Hepatocyte (in vitro differentiated cells): Measurements from ENCODE around the gene MFRP. TPM values are rescaled to one million over a fixed set of nuclear protein-coding genes. Genes with fewer than 3 reads are reported as not detected.

Source experiments
- DNase-seq: peaks from one replicate; pipeline ENCODE4 v3.0.0-alpha.2; 2016; ENCODE audit warnings: low spot score
- H2AFZ ChIP-seq: fragments of 200-600 bp; sonication (generic); 2 replicates; pipeline ENCODE4 v1.6.0; 2016; ENCODE audit warnings: antibody characterized with exemption, mild to moderate bottlenecking
- H3K27ac ChIP-seq: fragments of 200-600 bp; sonication (generic); 2 replicates; pipeline ENCODE4 v1.5.1; 2016; ENCODE audit warnings: mild to moderate bottlenecking
- H3K27me3 ChIP-seq: fragments of 200-600 bp; sonication (generic); 2 replicates; pipeline ENCODE4 v1.6.1; 2016
- H3K36me3 ChIP-seq: fragments of 200-600 bp; sonication (generic); replicated peaks from 2 replicates; pipeline ENCODE4 v1.5.1; 2016; ENCODE audit warnings: low read depth; ENCODE audit not compliant: insufficient read depth
- H3K4me1 ChIP-seq: fragments of 200-600 bp; sonication (generic); 2 replicates; pipeline ENCODE4 v1.5.1; 2016; ENCODE audit warnings: mild to moderate bottlenecking, moderate library complexity; ENCODE audit not compliant: insufficient read depth
- H3K4me2 ChIP-seq: fragments of 200-600 bp; sonication (generic); 2 replicates; pipeline ENCODE4 v1.6.0; 2016
- H3K4me3 ChIP-seq: fragments of 200-600 bp; sonication (generic); 2 replicates; pipeline ENCODE4 v1.5.1; 2016; ENCODE audit warnings: mild to moderate bottlenecking
- H3K79me2 ChIP-seq: fragments of 200-600 bp; sonication (generic); 2 replicates; pipeline ENCODE4 v1.6.0; 2017; ENCODE audit warnings: mild to moderate bottlenecking
- H3K9me2 ChIP-seq: fragments of 200-600 bp; sonication (generic); replicated peaks from 2 replicates; pipeline ENCODE4 v1.6.0; 2017; ENCODE audit warnings: mild to moderate bottlenecking; ENCODE audit not compliant: insufficient read depth
- H3K9me3 ChIP-seq: fragments of 200-600 bp; sonication (generic); 2 replicates; pipeline ENCODE4 v1.5.1; 2016; ENCODE audit warnings: low read depth, mild to moderate bottlenecking
- H4K20me1 ChIP-seq: fragments of 200-600 bp; sonication (generic); 2 replicates; pipeline ENCODE4 v1.6.0; 2016; ENCODE audit warnings: mild to moderate bottlenecking; ENCODE audit not compliant: insufficient read depth, poor library complexity, severe bottlenecking
- CTCF ChIP-seq: fragments of 200-600 bp; sonication (generic); IDR thresholded peaks from 2 replicates; pipeline ENCODE4 v1.5.1; 2016; ENCODE audit warnings: antibody characterized with exemption, mild to moderate bottlenecking; ENCODE audit not compliant: poor library complexity
- EZH2 ChIP-seq: fragments of 200-600 bp; sonication (generic); IDR thresholded peaks from 2 replicates; pipeline ENCODE4 v1.6.1; 2016; ENCODE audit warnings: antibody characterized with exemption, mild to moderate bottlenecking, borderline replicate concordance
- EZH2phosphoT487 ChIP-seq: fragments of 200-600 bp; sonication (generic); IDR thresholded peaks from one replicate; pipeline ENCODE4 v1.6.1; 2018; ENCODE audit warnings: antibody characterized with exemption, mild to moderate bottlenecking, low read depth, moderate library complexity; ENCODE audit not compliant: unreplicated experiment, severe bottlenecking
- WGBS: methylation state at CpG from one replicate; pipeline ENCODE4 v1.1.6; 2016; ENCODE audit warnings: low lambda C conversion rate; ENCODE audit errors: missing lambda C conversion rate; 5-methylcytosine and 5-hydroxymethylcytosine counted together
- polyA plus RNA-seq: library from polyadenylated mRNA; unstranded; fragments of >200 nt; fragmentation: Nextera tagmentation; extraction: Ambion mirVana; gene quantifications from 2 replicates; pipeline ENCODE4 v1.2.1, GENCODE V29; 2016
- total RNA-seq: library from RNA; depleted of rRNA; stranded (reverse); fragments of >200 nt; gene quantifications from 2 replicates; pipeline ENCODE4 v1.2.3, GENCODE V29; 2014

MFRP gene
- total and polyA plus RNA-seq, 2 experiments from 2014 or later, result not detected

DNA sequence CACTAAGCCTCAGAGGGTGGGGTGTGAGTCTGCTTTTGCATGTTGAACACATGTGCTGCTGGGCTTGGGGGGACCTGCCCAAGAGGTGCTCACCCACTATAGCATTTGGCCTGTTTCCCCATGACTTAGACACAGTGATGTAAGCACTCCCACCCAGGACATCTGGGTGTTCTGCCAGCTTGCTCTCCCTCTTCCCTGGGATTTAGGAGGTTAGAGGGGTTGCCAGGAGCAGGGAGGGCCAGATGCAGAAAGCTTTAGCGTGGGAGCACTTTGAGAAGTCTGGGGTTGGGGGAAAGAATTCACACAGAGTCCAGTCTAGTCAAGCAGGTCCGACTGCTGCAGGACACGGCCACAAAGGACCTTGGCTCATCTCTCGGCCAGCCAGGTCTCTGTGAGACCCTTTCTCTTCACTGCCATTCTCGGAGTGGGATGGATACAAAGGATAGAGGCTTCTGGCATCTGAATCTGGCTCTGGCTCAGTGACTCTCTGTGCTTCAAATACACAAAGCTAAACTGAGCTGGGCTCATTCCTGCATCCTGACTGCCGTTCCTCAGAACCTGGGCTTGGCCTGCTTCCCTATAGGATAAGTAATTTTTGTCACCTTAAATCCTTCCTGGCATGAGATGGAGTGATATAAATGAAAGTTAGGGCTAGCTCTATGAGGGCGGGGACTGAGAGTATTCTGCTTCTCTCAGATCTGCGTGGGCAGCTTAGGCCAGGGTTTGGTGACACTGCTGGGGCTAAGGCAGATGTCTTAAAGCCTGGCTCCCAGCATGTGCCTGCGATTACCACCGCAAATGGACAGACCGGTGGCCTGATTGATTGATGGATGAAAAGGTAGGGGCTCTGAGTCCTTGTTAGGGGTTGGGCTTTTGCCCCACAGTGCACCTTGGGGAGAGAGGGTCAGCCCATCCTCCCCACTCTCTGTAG lies 20.4 kb upstream of the MFRP start:
- Histone ChIP-seq H3K79me2 (no peaks in the 10 kb centered on the region), H3K27ac (peak overlapping the region; percentile 68), H3K4me1 (peaks cover 74% of the 10 kb centered on the region), H3K36me3 (no peaks in the 10 kb centered on the region), H3K9me3 (no peaks in the 10 kb centered on the region), H3K9me2 (no peaks in the 10 kb centered on the region), H3K4me3 (no peak overlapping the region), H2AFZ (no peak overlapping the region), H3K4me2 (peak overlapping the region; percentile 47), H4K20me1 (no peaks in the 10 kb centered on the region), H3K27me3 (no peaks in the 10 kb centered on the region)
- peak; percentile 6 for DNase-seq
- WGBS, result 81% methylated on average over 11 of the region's 11 CpGs
- TF ChIP-seq EZH2 (no peak), EZH2phosphoT487 (no peak), CTCF (no peak)

DNA sequence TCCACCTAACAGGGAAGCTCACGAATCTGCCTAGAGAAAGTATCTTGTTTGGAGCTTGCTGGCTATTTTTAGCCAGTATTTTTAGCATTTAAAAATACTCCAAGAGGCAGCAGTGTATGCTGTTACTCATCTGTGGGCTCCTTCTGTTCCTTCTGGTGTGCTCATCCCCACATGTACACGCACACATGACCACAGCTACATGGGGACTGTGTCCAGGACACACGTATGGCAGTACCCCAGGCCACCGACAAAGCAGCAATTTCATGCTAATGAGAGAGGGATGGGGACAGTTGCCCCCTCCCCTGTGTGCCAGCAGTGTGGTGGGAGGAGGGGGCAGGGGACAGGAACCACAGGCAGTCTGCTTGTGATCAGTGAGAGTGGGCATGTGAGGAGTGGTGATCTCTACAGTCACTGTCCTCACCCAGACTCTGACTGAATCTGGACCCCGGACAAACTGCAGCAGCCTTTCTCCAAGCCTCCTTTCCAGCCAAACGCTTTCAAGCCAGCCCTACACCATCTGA lies 18.6 kb upstream of the MFRP start:
- Histone ChIP-seq H3K9me3 (no peaks in the 10 kb centered on the region), H2AFZ (no peak overlapping the region), H3K4me3 (no peak overlapping the region), H3K4me2 (peak overlapping the region; percentile 88), H4K20me1 (no peaks in the 10 kb centered on the region), H3K9me2 (no peaks in the 10 kb centered on the region), H3K79me2 (no peaks in the 10 kb centered on the region), H3K27me3 (no peaks in the 10 kb centered on the region), H3K36me3 (no peaks in the 10 kb centered on the region), H3K27ac (no peak overlapping the region), H3K4me1 (peaks cover 73% of the 10 kb centered on the region)
- TF ChIP-seq EZH2 (no peak), CTCF (no peak), EZH2phosphoT487 (no peak)
- 85% methylated on average over 6 of the region's 6 CpGs for WGBS
- DNase-seq, result no peak

DNA sequence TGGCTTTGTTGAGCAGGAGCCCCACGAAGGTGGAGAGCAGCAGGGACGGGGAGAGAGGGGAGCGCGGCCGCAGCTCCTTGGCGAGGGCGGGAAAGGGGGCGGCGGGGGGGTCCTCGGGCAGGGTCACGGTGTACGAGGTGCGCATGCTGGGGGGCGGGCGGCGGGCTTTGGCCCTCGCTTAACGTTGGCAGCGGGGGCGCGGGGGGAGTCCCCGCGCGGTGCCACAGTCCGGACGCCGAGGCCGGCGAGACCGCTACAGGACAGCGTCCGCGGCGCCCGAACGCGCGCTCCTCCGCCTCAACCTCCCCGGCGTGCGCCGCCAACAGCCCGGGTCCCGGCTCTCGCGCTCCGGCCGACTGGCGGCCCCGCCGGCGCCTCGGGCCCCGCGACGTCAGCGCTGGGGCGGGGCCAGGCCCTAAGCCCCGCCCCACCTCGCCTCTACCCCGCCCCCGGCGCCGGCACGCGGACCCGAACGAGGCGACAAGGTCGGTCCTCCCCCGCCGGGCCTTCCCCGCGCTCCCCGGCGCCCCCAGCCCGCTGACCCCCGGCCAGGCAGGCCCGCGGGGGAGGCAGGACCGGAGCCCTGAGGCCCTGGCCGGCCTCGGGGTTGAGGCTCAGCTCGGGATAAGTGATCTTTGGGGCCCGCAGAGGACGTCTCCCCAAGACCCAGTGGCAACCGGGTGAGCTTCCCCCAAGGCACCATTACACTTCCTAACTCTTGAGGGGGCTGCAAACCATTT lies 17.5 kb upstream of the MFRP start:
- Histone ChIP-seq H3K36me3 (no peaks in the 10 kb centered on the region), H2AFZ (no peak overlapping the region), H3K4me2 (peak overlapping the region; percentile 88), H3K79me2 (no peaks in the 10 kb centered on the region), H3K4me3 (peak overlapping the region; percentile 13), H3K27me3 (no peaks in the 10 kb centered on the region), H3K9me3 (no peaks in the 10 kb centered on the region), H4K20me1 (no peaks in the 10 kb centered on the region), H3K27ac (no peak overlapping the region), H3K4me1 (peaks cover 62% of the 10 kb centered on the region), H3K9me2 (no peaks in the 10 kb centered on the region)
- WGBS, result 38% methylated on average over 7 of the region's 88 CpGs
- peak; percentile 86 for DNase-seq
- TF ChIP-seq CTCF, result no peak
- TF ChIP-seq EZH2phosphoT487, result no peak
- no peak for TF ChIP-seq EZH2
